PC-3 (cell line): Measurements from ENCODE around the gene PLXNA4. TPM values are rescaled to one million over a fixed set of nuclear protein-coding genes. Genes with fewer than 3 reads are reported as not detected.

ENCODE experiments used
- ATAC-seq: fragments of 200-7000 bp; cut with Tn5 transposase; 2 replicates; pipeline ENCODE4 v1.9.1; 2020; ENCODE audit warnings: mild to moderate bottlenecking, moderate library complexity
- BruUV-seq: library from RNA; stranded (reverse); fragments of 400-500 nt; replicated peaks from 2 replicates; lab custom pipeline; 2021; lab: Mats Ljungman, UMichigan
- CTCF ChIA-PET: fragments of 300-600 bp; sonication (Branson Sonifier 250); formaldehyde crosslinking; loops from one replicate; lab custom pipeline; 2022; ENCODE audit warnings: antibody characterized with exemption; lab: Charles Lee
- POLR2A ChIA-PET: fragments of 300-600 bp; sonication (Branson Sonifier 250); formaldehyde crosslinking; loops from one replicate; lab custom pipeline; 2022; ENCODE audit warnings: antibody characterized with exemption; ENCODE audit not compliant: unreplicated experiment; lab: Charles Lee
- DNase-seq: peaks from one replicate; pipeline ENCODE4 v3.0.0-alpha.2; 2015
- H2AFZ ChIP-seq: fragments of 300-600 bp; sonication (generic); 2 replicates; pipeline ENCODE4 v1.6.0; 2016; ENCODE audit warnings: antibody characterized with exemption, low read length
- H3F3A ChIP-seq: fragments of 300-600 bp; sonication (generic); one replicate; pipeline ENCODE4 v1.6.0; 2017; ENCODE audit warnings: antibody characterized with exemption, low read length, control low read depth, mild to moderate bottlenecking; ENCODE audit not compliant: unreplicated experiment
- H3K27ac ChIP-seq: fragments of 300-600 bp; sonication (generic); 2 replicates; pipeline ENCODE4 v1.5.1; 2016; ENCODE audit warnings: mild to moderate bottlenecking, low read length
- H3K27me3 ChIP-seq: fragments of 300-600 bp; sonication (generic); 2 replicates; pipeline ENCODE4 v1.6.1; 2016; ENCODE audit warnings: low read length, mixed read lengths
- H3K36me3 ChIP-seq: fragments of 300-600 bp; sonication (generic); 2 replicates; pipeline ENCODE4 v1.6.1; 2016; ENCODE audit warnings: low read depth, mixed run types, low read length, mixed read lengths
- H3K4me1 ChIP-seq: fragments of 300-600 bp; sonication (generic); 2 replicates; pipeline ENCODE4 v1.5.1; 2016; ENCODE audit warnings: low read length; ENCODE audit not compliant: insufficient read depth
- H3K4me2 ChIP-seq: fragments of 300-600 bp; sonication (generic); 2 replicates; pipeline ENCODE4 v1.6.0; 2016; ENCODE audit warnings: low read length
- H3K4me3 ChIP-seq: fragments of 300-600 bp; sonication (generic); 2 replicates; pipeline ENCODE4 v1.5.1; 2016; ENCODE audit warnings: mild to moderate bottlenecking, low read length, mixed read lengths
- H3K79me2 ChIP-seq: fragments of 300-600 bp; sonication (generic); 2 replicates; pipeline ENCODE4 v1.6.1; 2017; ENCODE audit warnings: low read length, mixed read lengths
- H3K9ac ChIP-seq: fragments of 300-600 bp; sonication (generic); 2 replicates; pipeline ENCODE4 v1.6.0; 2016; ENCODE audit warnings: mild to moderate bottlenecking, low read length
- H3K9me2 ChIP-seq: fragments of 300-600 bp; sonication (generic); replicated peaks from 2 replicates; pipeline ENCODE4 v1.6.1; 2016; ENCODE audit warnings: mixed run types, low read length, mixed read lengths
- H3K9me3 ChIP-seq: fragments of 300-600 bp; sonication (generic); 2 replicates; pipeline ENCODE4 v1.6.1; 2016; ENCODE audit warnings: low read length, mixed read lengths
- H4K20me1 ChIP-seq: fragments of 300-600 bp; sonication (generic); 2 replicates; pipeline ENCODE4 v1.6.1; 2016; ENCODE audit warnings: low read length, mixed read lengths
- CTCF ChIP-seq: fragments of 300-600 bp; sonication (generic); conservative IDR thresholded peaks from 2 replicates; pipeline ENCODE4 v1.5.1; 2017; ENCODE audit warnings: antibody characterized with exemption, low read depth, mild to moderate bottlenecking, low read length
- EZH2 ChIP-seq: fragments of 300-600 bp; sonication (generic); IDR thresholded peaks from one replicate; pipeline ENCODE4 v1.6.1; 2017; ENCODE audit warnings: antibody characterized with exemption, mild to moderate bottlenecking, low read length; ENCODE audit not compliant: unreplicated experiment
- EZH2phosphoT487 ChIP-seq: fragments of 300-600 bp; sonication (generic); IDR thresholded peaks from 2 replicates; pipeline ENCODE4 v1.6.1; 2018; ENCODE audit warnings: mild to moderate bottlenecking, antibody characterized with exemption, low read length, borderline replicate concordance
- intact Hi-C: fragments of 100-400 bp; cut with micrococcal nuclease; formaldehyde crosslinking; loops from 2 replicates; pipeline ENCODE4 v1.9.0; 2023
- total RNA-seq: library from RNA; depleted of rRNA; stranded (reverse); fragments of >200 nt; gene quantifications from 2 replicates; pipeline ENCODE4 v1.2.3, GENCODE V29; 2014

Gene PLXNA4
- total RNA-seq, 1 experiment from 2014 or later = 1.2 TPM

- TF ChIP-seq EZH2phosphoT487 (no peak), CTCF (no peak), EZH2 (no peak)
- no peak overlapping the region for H2AFZ ChIP-seq
- H4K20me1 ChIP-seq = no peaks in the 10 kb centered on the region
- no peak overlapping the region for H3K4me2 ChIP-seq
- no peaks in the 10 kb centered on the region for H3K79me2 ChIP-seq
- ChIA-PET POLR2A (no interaction called here), CTCF (no interaction called here)
- H3K9ac ChIP-seq = no peak overlapping the region
- DNase-seq (no peak), ATAC-seq (no peak)
- no TSS peak for BruUV-seq
- no peak overlapping the region for H3K4me3 ChIP-seq
- intact Hi-C loops = no loop called here
- no peak overlapping the region for H3K27ac ChIP-seq
- H3K4me1 ChIP-seq = no peaks in the 10 kb centered on the region
- H3K27me3 ChIP-seq = peaks cover 35% of the 10 kb centered on the region
- no peaks in the 10 kb centered on the region for H3K9me3 ChIP-seq
- no peaks in the 10 kb centered on the region for H3K36me3 ChIP-seq
- no peaks in the 10 kb centered on the region for H3F3A ChIP-seq
- H3K9me2 ChIP-seq = no peaks in the 10 kb centered on the region
These were observed 230.6 kb downstream of the PLXNA4 start for GRCh38 chr7:132345543-132346129.

GRCh38 chr7:132345030-132345429 lies 231.2 kb downstream of the PLXNA4 start:
- Histone ChIP-seq H3K4me2 (no peak overlapping the region), H2AFZ (no peak overlapping the region), H3K36me3 (no peaks in the 10 kb centered on the region), H3F3A (no peaks in the 10 kb centered on the region), H4K20me1 (no peaks in the 10 kb centered on the region), H3K4me3 (no peak overlapping the region), H3K27me3 (peaks cover 32% of the 10 kb centered on the region), H3K9ac (no peak overlapping the region), H3K79me2 (no peaks in the 10 kb centered on the region), H3K4me1 (no peaks in the 10 kb centered on the region), H3K9me3 (no peaks in the 10 kb centered on the region), H3K9me2 (no peaks in the 10 kb centered on the region), H3K27ac (no peak overlapping the region)
- POLR2A ChIA-PET = no interaction called here
- no peak for ATAC-seq
- DNase-seq = no peak
- CTCF ChIA-PET = no interaction called here
- BruUV-seq = no TSS peak
- intact Hi-C loops = no loop called here
- TF ChIP-seq EZH2 = no peak
- TF ChIP-seq CTCF = no peak
- no peak for TF ChIP-seq EZH2phosphoT487

- H3K9ac ChIP-seq = no peak overlapping the region
- peaks cover 18% of the 10 kb centered on the region for H3K27me3 ChIP-seq
- no peaks in the 10 kb centered on the region for H3K79me2 ChIP-seq
- ATAC-seq (no peak), DNase-seq (no peak)
- H3K9me2 ChIP-seq = no peaks in the 10 kb centered on the region
- H2AFZ ChIP-seq = no peak overlapping the region
- POLR2A ChIA-PET = no interaction called here
- H3K4me1 ChIP-seq = peaks cover 2% of the 10 kb centered on the region; the same call in 1 of the 2 replicates
- TF ChIP-seq CTCF (no peak), EZH2 (no peak), EZH2phosphoT487 (no peak)
- H3K36me3 ChIP-seq = no peaks in the 10 kb centered on the region
- no peaks in the 10 kb centered on the region for H3F3A ChIP-seq
- CTCF ChIA-PET = no interaction called here
- no peaks in the 10 kb centered on the region for H4K20me1 ChIP-seq
- H3K4me2 ChIP-seq = no peak overlapping the region
- no peak overlapping the region for H3K4me3 ChIP-seq
- no peaks in the 10 kb centered on the region for H3K9me3 ChIP-seq
- intact Hi-C loops = no loop called here
- H3K27ac ChIP-seq = no peak overlapping the region
- no TSS peak for BruUV-seq
These were observed 233.1 kb downstream of the PLXNA4 start for GRCh38 chr7:132343199-132343598.
